ENCODE results near the gene MAP4K1. TPM values are rescaled to one million over a fixed set of nuclear protein-coding genes. Genes with fewer than 3 reads are reported as not detected.

The MAP4K1 gene
- polyA plus RNA-seq, 3 donors: 19.8 to 41.3 (median 22.4) TPM

DNA sequence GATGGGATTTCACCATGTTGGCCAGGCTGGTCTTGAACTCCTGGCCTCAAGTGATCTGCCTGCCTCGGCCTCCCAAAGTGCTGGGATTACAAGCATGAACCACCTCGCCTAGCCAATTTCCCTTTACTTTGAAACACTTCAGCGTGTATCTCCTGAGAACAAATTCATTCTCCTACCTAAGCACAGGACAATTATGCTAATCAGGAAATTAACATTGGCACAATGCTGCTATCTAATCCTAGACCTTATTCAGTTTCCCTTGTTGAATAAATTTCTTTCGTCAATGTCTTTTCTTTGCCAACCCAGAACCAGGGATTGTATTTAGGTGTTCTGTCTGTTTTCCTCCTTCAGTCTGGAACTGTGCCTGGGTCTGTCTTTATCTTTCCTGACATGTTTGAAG lies 67.8 kb downstream of the MAP4K1 start:
- Histone ChIP-seq H3K4me1 (ENCODE audit: control insufficient read depth in 1 of 2, insufficient read depth in 2 of 2, low read length in 2 of 2) (peaks cover 21 to 24% of the 10 kb centered on the region in 2 donors), H3K4me2 (replicated peaks; ENCODE audit: extremely low read depth, low read length, poor library complexity, severe bottlenecking) (no peak overlapping the region), H3K27ac (ENCODE audit: low read depth in 1 of 2, low read length in 2 of 2) (no peak overlapping the region), H3K79me2 (ENCODE audit: insufficient read depth, low read length) (no peaks in the 10 kb centered on the region), H2AFZ (ENCODE audit: insufficient read depth, low read depth, low read length, poor library complexity, severe bottlenecking) (no peak overlapping the region), H3K36me3 (replicated peaks in 1 of 2; ENCODE audit: control insufficient read depth in 1 of 2, insufficient read depth in 2 of 2, low read length in 2 of 2) (no peaks in the 10 kb centered on the region), H3K27me3 (ENCODE audit: control insufficient read depth in 2 of 2, insufficient read depth in 2 of 2, low read length in 2 of 2) (no peaks in the 10 kb centered on the region), H4K20me1 (ENCODE audit: insufficient read depth, low read length) (no peaks in the 10 kb centered on the region), H3K9ac (ENCODE audit: insufficient read depth, low read length, poor library complexity, severe bottlenecking) (no peak overlapping the region), H3K9me3 (replicated peaks in 1 of 2; ENCODE audit: control insufficient read depth in 1 of 2, insufficient read depth in 1 of 2, low read length in 2 of 2) (no peaks in the 10 kb centered on the region), H3K4me3 (replicated peaks in 1 of 3; ENCODE audit: low read depth in 2 of 3, low read length in 3 of 3) (no peak overlapping the region)
- peaks cover 15% of the 10 kb centered on the region for H3K4me1 Mint-ChIP-seq
- no peaks in the 10 kb centered on the region for H3K9me3 Mint-ChIP-seq
- no peak overlapping the region for H3K27ac Mint-ChIP-seq
- 85% methylated on average over 2 of the region's 4 CpGs for WGBS (ENCODE audit: insufficient coverage)
- DNase-seq: no peak
- TF ChIP-seq, protein P1, sequence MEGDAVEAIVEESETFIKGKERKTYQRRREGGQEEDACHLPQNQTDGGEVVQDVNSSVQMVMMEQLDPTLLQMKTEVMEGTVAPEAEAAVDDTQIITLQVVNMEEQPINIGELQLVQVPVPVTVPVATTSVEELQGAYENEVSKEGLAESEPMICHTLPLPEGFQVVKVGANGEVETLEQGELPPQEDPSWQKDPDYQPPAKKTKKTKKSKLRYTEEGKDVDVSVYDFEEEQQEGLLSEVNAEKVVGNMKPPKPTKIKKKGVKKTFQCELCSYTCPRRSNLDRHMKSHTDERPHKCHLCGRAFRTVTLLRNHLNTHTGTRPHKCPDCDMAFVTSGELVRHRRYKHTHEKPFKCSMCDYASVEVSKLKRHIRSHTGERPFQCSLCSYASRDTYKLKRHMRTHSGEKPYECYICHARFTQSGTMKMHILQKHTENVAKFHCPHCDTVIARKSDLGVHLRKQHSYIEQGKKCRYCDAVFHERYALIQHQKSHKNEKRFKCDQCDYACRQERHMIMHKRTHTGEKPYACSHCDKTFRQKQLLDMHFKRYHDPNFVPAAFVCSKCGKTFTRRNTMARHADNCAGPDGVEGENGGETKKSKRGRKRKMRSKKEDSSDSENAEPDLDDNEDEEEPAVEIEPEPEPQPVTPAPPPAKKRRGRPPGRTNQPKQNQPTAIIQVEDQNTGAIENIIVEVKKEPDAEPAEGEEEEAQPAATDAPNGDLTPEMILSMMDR (IDR thresholded peaks at IDR 0.05): no peak
- H3K36me3 Mint-ChIP-seq: no peaks in the 10 kb centered on the region
- H3K27me3 Mint-ChIP-seq (ENCODE audit: low read depth in 3 of 3): peaks cover 12 to 15% (median 14%) of the 10 kb centered on the region in 3 donors
- no peak overlapping the region for H3K4me3 Mint-ChIP-seq
- intact Hi-C loops (cut with micrococcal nuclease): loop anchor here (5.0 to 10.0 kb wide), 2 partner anchors 82 to 85 kb away; no protein-coding TSS in a partner anchor

DNA sequence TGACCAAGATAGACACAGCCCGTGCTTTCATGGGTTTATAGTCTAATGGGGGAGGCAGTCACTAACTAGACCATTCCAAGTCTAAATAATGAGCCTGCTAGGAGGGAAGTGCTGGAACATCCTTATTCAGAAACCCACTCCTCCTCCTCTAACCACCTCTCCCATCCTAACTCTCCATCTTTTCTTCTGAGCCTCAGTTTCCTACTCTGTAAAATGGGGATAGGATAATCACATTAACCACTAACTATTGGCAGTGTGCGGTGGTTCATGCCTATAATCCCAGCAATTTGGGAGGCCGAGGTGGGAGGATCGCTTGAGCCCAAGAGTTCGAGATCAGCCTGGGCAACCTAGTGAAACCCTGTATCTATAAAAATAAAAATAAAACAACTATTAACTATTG lies 68.7 kb downstream of the MAP4K1 start:
- peaks cover 27 to 33% of the 10 kb centered on the region in 2 donors for H3K4me1 ChIP-seq (ENCODE audit: control insufficient read depth in 1 of 2, insufficient read depth in 2 of 2, low read length in 2 of 2)
- no peak overlapping the region for H3K9ac ChIP-seq (ENCODE audit: insufficient read depth, low read length, poor library complexity, severe bottlenecking)
- no peak overlapping the region for H3K4me2 ChIP-seq (replicated peaks; ENCODE audit: extremely low read depth, low read length, poor library complexity, severe bottlenecking)
- Mint-ChIP-seq H3K9me3 (no peaks in the 10 kb centered on the region), H3K4me3 (no peak overlapping the region), H3K27ac (no peak overlapping the region), H3K4me1 (peaks cover 22% of the 10 kb centered on the region), H3K36me3 (no peaks in the 10 kb centered on the region), H3K27me3 (ENCODE audit: low read depth in 3 of 3) (peaks cover 12 to 14% (median 12%) of the 10 kb centered on the region in 3 donors)
- no peaks in the 10 kb centered on the region for H3K36me3 ChIP-seq (replicated peaks in 1 of 2; ENCODE audit: control insufficient read depth in 1 of 2, insufficient read depth in 2 of 2, low read length in 2 of 2)
- H2AFZ ChIP-seq (ENCODE audit: insufficient read depth, low read depth, low read length, poor library complexity, severe bottlenecking): no peak overlapping the region
- H3K4me3 ChIP-seq (replicated peaks in 1 of 3; ENCODE audit: low read depth in 2 of 3, low read length in 3 of 3): no peak overlapping the region
- no peaks in the 10 kb centered on the region for H4K20me1 ChIP-seq (ENCODE audit: insufficient read depth, low read length)
- H3K79me2 ChIP-seq (ENCODE audit: insufficient read depth, low read length): no peaks in the 10 kb centered on the region
- no peak for DNase-seq
- intact Hi-C loops (cut with micrococcal nuclease): loop anchor here (5.0 to 10.0 kb wide), 2 partner anchors 83 to 86 kb away; no protein-coding TSS in a partner anchor
- no peak overlapping the region for H3K27ac ChIP-seq (ENCODE audit: low read depth in 1 of 2, low read length in 2 of 2)
- H3K9me3 ChIP-seq (replicated peaks in 1 of 2; ENCODE audit: control insufficient read depth in 1 of 2, insufficient read depth in 1 of 2, low read length in 2 of 2): no peaks in the 10 kb centered on the region
- TF ChIP-seq, protein P1 (IDR thresholded peaks at IDR 0.05): no peak
- no peaks in the 10 kb centered on the region for H3K27me3 ChIP-seq (ENCODE audit: control insufficient read depth in 2 of 2, insufficient read depth in 2 of 2, low read length in 2 of 2)
- WGBS (ENCODE audit: insufficient coverage): no CpG with 5 or more reads among the region's 5 CpGs

Data from CD14-positive monocyte (primary cell).